ENCODE measurements around the gene CDC73. TPM values are rescaled to one million over a fixed set of nuclear protein-coding genes. Genes with fewer than 3 reads are reported as not detected.

Gene CDC73
- total RNA-seq, 1 experiment from 2014 or later, result 63.2 TPM

- intact Hi-C loops (cut with micrococcal nuclease), result loop anchor here (5.0 kb wide), 1 partner anchor 1155 kb away; no protein-coding TSS in a partner anchor
- TF ChIP-seq ZBTB33 (IDR thresholded peaks at IDR 0.05; ENCODE audit: extremely low read depth, insufficient replicate concordance, low read length), result no peak
- TF ChIP-seq ELF1 (IDR thresholded peaks at IDR 0.05; ENCODE audit: borderline replicate concordance, low read depth), result no peak
- TF ChIP-seq POLR2A (IDR thresholded peaks at IDR 0.05; ENCODE audit: borderline replicate concordance, extremely low read depth, insufficient read depth, insufficient read length), result no peak
- no peak for TF ChIP-seq CEBPB (IDR thresholded peaks at IDR 0.05; ENCODE audit: low read depth)
- TF ChIP-seq CTCF (IDR thresholded peaks at IDR 0.05 in 2 of 3, conservative IDR thresholded peaks at IDR 0.05 in 1 of 3; ENCODE audit: borderline replicate concordance in 1 of 3, insufficient read depth in 1 of 3, low read depth in 2 of 3, low read length in 2 of 3), result no peak
- no peak for TF ChIP-seq EZH2phosphoT487 (IDR thresholded peaks at IDR 0.05; ENCODE audit: borderline replicate concordance)
- no peak for TF ChIP-seq ATF3 (IDR thresholded peaks at IDR 0.05)
- no peak for TF ChIP-seq POLR2AphosphoS5 (IDR thresholded peaks at IDR 0.05; ENCODE audit: low read depth, low read length)
- no peak for TF ChIP-seq JUND (IDR thresholded peaks at IDR 0.05)
- no peak for TF ChIP-seq REST (IDR thresholded peaks at IDR 0.05; ENCODE audit: low read depth)
- no peak for TF ChIP-seq SP1 (IDR thresholded peaks at IDR 0.05; ENCODE audit: low read depth)
- TF ChIP-seq CBX3 (IDR thresholded peaks at IDR 0.05; ENCODE audit: low read depth), result no peak
- DNase-seq (ENCODE audit: low read depth, low spot score) (no peak), ATAC-seq (no peak)
- no peak overlapping the region for H2AFZ ChIP-seq (ENCODE audit: low read depth, low read length, poor library complexity, severe bottlenecking)
- H3K27me3 ChIP-seq (ENCODE audit: insufficient read depth, low read length), result no peaks in the 10 kb centered on the region
- peaks cover 12% of the 10 kb centered on the region; the same call in 1 of the 2 replicates for H4K20me1 ChIP-seq (ENCODE audit: insufficient read depth)
- CTCF ChIA-PET, result interaction anchor here (2.4 to 2.7 kb wide), 2 partner anchors 14 to 122 kb away, joined by 14 to 21 read pairs; no protein-coding TSS in a partner anchor
- RAD21 ChIA-PET (ENCODE audit: low non-redundant PET in 1 of 2, low total read pairs in 2 of 2, uncharacterized antibody in 2 of 2, unreplicated experiment in 2 of 2), result no interaction called here
- BruUV-seq (replicated peaks), result no TSS peak
- peaks cover 18 to 42% of the 10 kb centered on the region in 2 experiments for H3K36me3 ChIP-seq (ENCODE audit: control insufficient read depth in 1 of 2, insufficient read depth in 2 of 2, low read length in 2 of 2)
- no peak overlapping the region for H3K4me2 ChIP-seq (ENCODE audit: low read length)
- POLR2A ChIA-PET, result interaction anchor here (1.0 kb wide), 1 partner anchor 82 kb away, joined by 3 read pairs; the partner anchor contains the start of genes RO60 and UCHL5
- H3K9ac ChIP-seq (ENCODE audit: low read length), result no peak overlapping the region
- H3K79me2 ChIP-seq (ENCODE audit: insufficient read depth, low read length), result peaks cover 82% of the 10 kb centered on the region
- H3K4me1 ChIP-seq (ENCODE audit: control insufficient read depth in 1 of 2, insufficient read depth in 2 of 2, low read length in 2 of 2), result no peaks in the 10 kb centered on the region
- no peaks in the 10 kb centered on the region for H3K9me2 ChIP-seq (ENCODE audit: insufficient read depth)
- no peaks in the 10 kb centered on the region for H3K9me3 ChIP-seq (ENCODE audit: control insufficient read depth in 1 of 2, insufficient read depth in 1 of 2, low read depth in 1 of 2, low read length in 2 of 2)
- no peak overlapping the region for H3K27ac ChIP-seq (ENCODE audit: low read depth, low read length)
- no peak overlapping the region for H3K4me3 ChIP-seq (replicated peaks in 1 of 2; ENCODE audit: low read depth in 1 of 2, low read length in 2 of 2)
Measured at GRCh38 chr1:193141804-193142203, 20.0 kb downstream of the CDC73 start.

All from HCT116 (cell line).